CD4-positive, alpha-beta T cell treated with Interleukin-17A for 4 hours (primary cell): ENCODE data around the gene ZBBX.

Experiments
- DNase-seq: peaks from one replicate; pipeline ENCODE4 v3.0.0-alpha.2; 2020; ENCODE audit warnings: mixed read lengths

Gene ZBBX

DNA sequence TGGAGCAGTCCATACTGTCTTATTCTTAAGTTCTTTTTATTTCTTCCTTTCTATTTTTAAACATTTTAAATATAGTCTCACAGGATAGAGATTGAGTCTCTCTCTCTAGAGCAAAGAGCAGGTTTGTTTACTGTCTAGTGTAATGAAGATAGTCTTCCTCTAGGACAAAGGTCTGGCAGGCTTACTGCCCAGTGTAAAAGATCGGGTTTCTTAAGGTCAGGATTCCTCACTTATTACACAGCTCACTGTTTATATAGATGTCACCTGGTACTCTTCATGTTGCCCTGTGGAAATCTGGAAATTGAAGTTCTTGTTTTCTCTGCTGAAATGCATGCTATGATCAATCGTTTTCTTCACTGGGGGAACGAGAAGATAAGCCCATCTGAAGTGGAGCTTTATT lies 76.0 kb downstream of the ZBBX start:
- DNase-seq, result no peak

- DNase-seq, result no peak
These were observed 77.4 kb downstream of the ZBBX start for GRCh38 chr3:167302678-167303077.

DNA sequence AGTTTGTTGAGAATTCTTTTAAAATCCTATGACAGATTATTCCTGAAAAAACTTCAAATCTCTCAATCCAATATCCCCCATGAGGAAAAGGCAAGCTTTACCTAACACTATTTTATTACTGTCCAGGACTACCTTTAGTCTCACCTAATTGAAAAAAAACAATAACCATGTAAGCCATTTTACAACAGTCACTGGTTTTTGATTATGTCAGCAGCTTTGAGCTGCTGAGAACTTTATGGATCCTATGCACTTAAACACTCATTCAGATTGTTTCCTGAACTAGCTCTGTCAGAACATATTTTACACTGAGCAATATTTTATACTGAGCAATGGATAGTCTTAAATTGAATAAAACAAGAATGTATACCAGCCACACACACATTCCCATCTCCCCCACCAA lies 79.9 kb downstream of the ZBBX start:
- no peak for DNase-seq

- no peak for DNase-seq
These were observed 90.7 kb downstream of the ZBBX start for GRCh38 chr3:167289435-167289834.

DNA sequence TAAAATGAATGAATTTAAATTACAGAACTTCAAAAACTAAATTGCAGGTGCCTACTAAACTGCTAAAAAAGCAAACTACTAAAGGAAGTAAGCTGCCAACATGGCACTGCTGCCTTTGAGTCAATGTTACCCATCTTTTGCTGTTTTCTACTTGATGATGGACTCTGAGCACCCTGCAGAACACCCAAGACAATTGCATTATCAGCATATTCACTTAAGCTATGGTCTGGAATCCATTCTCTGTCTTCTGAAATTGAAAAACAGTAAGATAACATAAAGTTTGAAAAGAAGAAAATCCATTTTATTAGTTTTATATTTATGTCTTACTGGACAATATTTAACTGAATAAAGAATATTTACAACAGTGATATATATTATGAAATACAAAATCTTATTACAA lies 91.4 kb downstream of the ZBBX start:
- no peak for DNase-seq

GRCh38 chr3:167287308-167287707 lies 92.8 kb downstream of the ZBBX start:
- DNase-seq, result no peak

- DNase-seq, result no peak
These were observed 105.8 kb downstream of the ZBBX start for GRCh38 chr3:167274141-167274874.

- no peak for DNase-seq
These were observed 127.1 kb downstream of the ZBBX start for GRCh38 chr3:167253037-167253436.

DNA sequence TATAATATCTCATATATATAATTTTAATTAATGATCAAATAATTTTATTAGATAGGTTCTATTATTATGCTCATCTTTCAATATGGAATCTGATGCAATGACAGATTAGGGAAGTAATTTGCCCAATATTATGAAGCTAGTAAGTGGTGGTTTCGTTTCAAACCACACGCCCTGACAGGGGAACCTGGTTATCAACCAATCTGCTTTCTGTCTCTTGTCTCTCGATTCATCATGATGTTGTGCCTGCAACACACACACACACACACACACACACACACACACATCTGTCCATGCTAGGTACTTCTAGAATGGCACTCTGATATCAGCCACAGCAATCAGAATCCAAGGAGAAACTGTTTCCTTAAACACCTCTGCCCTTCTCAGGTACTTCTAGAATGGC lies 128.4 kb downstream of the ZBBX start:
- DNase-seq, result no peak

DNA sequence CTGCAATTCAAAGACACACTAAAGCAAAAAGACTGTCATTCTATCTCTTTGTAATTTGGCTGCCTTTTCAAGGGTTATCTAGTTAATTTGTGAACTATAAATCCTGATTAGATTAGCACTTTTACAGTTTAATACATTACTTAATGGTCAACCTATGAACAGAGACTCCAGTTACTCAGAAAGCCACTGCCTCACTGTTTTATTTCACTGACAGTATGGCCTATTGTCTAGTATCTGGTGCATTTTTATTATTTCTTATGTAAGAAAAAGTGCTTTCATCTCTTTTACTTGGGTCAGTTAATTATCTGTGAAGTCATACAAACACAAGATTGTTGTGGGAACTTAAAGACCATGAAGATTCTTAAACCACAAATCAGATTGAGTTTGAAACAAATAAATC lies 133.8 kb downstream of the ZBBX start:
- DNase-seq, result no peak

DNA sequence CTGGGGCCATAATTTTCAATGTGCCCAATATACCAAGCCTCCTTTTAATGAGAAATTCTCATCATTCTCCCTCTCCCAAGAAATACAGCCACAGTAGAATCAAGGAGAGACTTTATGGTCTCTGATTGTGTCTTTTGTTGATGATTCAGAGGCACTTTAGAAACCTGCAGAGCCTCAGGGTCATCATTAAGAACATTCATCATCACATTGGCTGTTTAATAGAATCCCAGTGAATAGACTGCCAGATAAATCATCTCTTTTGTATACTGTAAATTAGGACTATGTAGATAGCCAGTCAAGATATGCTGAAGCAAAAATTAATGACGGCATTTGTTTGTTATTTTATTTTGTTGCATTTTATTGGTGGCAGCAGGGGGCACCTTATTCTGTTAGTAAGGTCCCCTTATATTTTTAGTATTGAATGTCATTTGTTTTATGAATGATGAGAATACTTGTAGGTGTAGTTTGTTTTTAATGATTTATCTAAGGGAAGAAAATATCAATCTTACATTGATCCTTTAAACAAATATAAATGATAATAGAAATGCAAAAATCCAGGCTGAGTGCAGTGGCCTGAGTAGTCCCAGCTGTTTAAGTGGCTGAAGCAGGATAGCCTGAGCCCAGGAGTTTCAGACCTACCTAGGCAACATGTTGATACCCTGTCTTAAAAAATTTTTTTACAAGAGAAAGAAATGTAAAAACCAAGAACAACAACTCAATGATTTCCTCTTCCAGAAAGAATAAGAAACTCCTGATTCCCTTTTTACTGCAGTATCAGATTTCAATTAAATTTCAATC lies 138.8 kb downstream of the ZBBX start:
- DNase-seq, result no peak

DNA sequence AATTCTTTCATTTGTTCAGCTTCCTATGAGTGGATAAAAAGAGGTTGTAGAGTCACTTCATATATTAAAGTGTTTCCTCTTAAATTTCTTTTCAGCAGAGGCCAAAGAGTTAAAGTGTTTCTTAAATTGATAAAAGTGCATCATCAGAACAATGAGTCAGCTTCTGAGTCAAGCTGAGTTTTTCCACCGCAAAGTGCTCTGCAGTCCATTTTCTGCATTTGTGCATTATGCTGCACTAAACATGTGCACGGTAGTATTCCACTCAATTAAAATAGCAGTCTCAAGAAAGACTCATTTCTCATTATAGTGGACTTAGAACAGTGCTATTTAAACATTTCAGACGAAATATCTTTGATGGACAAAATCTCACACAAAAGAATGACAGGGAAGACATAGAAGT lies 152.0 kb downstream of the ZBBX start:
- DNase-seq, result no peak

DNA sequence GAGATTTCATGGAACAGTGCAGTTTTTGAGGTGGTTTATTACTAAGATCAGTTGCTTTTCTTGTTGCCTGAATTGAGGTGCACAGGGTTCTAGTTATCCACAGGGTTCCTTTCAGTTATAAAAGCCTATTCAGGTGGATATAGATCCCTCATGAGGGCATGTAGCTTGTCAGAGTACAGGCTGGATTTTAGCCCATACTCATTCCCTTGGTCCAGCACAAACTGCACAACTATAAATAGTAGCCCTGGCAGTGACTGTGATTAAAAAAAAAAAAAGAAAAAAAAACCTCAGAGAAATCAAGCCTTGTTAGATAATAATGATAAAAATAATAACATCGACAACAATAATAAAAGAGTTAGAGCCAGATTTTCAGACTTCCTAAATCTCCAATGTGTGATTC lies 154.3 kb downstream of the ZBBX start:
- no peak for DNase-seq

GRCh38 chr3:167209011-167209410 lies 171.1 kb downstream of the ZBBX start:
- no peak for DNase-seq

- no peak for DNase-seq
These were observed 177.0 kb downstream of the ZBBX start for GRCh38 chr3:167203062-167203461.

- no peak for DNase-seq
These were observed 181.0 kb downstream of the ZBBX start for GRCh38 chr3:167198949-167199600.
